ENCODE data around the gene JHY. TPM values are rescaled to one million over a fixed set of nuclear protein-coding genes. Genes with fewer than 3 reads are reported as not detected.

The JHY gene
- polyA plus RNA-seq, 2 donors = 0.77 to 0.82 TPM

- Histone ChIP-seq H3K4me1 (ENCODE audit: control insufficient read depth in 2 of 2, insufficient read depth in 2 of 2, low read length in 1 of 2) (peaks cover 5 to 10% of the 10 kb centered on the region in 2 donors), H3K27me3 (ENCODE audit: control insufficient read depth in 1 of 2, insufficient read depth in 2 of 2, low read length in 2 of 2) (peaks cover 17 to 39% of the 10 kb centered on the region in 2 donors), H3K4me3 (ENCODE audit: low read depth in 1 of 2, low read length in 2 of 2) (peak overlapping the region in 1 of 2 donors; percentile 3), H3K9me3 (ENCODE audit: control insufficient read depth in 2 of 2, insufficient read depth in 1 of 2, low read depth in 1 of 2, low read length in 1 of 2) (peaks cover 3% of the 10 kb centered on the region in 2 donors), H3K27ac (ENCODE audit: low read depth in 2 of 2, low read length in 1 of 2) (no peak overlapping the region), H3K36me3 (ENCODE audit: control insufficient read depth in 2 of 2, insufficient read depth in 2 of 2, low read length in 1 of 2) (no peaks in the 10 kb centered on the region)
- 4 to 5% methylated on average over 44 to 50 of the region's 50 CpGs for WGBS, 2 donors
Measured at GRCh38 chr11:122976734-122977469, 94.3 kb downstream of the JHY start.

GRCh38 chr11:122977470-122978298 lies 95.1 kb downstream of the JHY start:
- Histone ChIP-seq H3K9me3 (ENCODE audit: control insufficient read depth in 2 of 2, insufficient read depth in 1 of 2, low read depth in 1 of 2, low read length in 1 of 2) (peaks cover 3% of the 10 kb centered on the region in 2 donors), H3K27me3 (ENCODE audit: control insufficient read depth in 1 of 2, insufficient read depth in 2 of 2, low read length in 2 of 2) (peaks cover 22 to 39% of the 10 kb centered on the region in 2 donors), H3K27ac (ENCODE audit: low read depth in 2 of 2, low read length in 1 of 2) (no peak overlapping the region), H3K4me1 (ENCODE audit: control insufficient read depth in 2 of 2, insufficient read depth in 2 of 2, low read length in 1 of 2) (peaks cover 5 to 10% of the 10 kb centered on the region in 2 donors), H3K36me3 (ENCODE audit: control insufficient read depth in 2 of 2, insufficient read depth in 2 of 2, low read length in 1 of 2) (no peaks in the 10 kb centered on the region), H3K4me3 (ENCODE audit: low read depth in 1 of 2, low read length in 2 of 2) (peak overlapping the region in 1 of 2 donors; percentile 3)
- 7 to 8% methylated on average over 50 of the region's 50 CpGs for WGBS, 2 donors

GRCh38 chr11:122978299-122978620 lies 95.7 kb downstream of the JHY start:
- Histone ChIP-seq H3K27ac (ENCODE audit: low read depth in 2 of 2, low read length in 1 of 2) (no peak overlapping the region), H3K9me3 (ENCODE audit: control insufficient read depth in 2 of 2, insufficient read depth in 1 of 2, low read depth in 1 of 2, low read length in 1 of 2) (peaks cover 3% of the 10 kb centered on the region in 2 donors), H3K4me3 (ENCODE audit: low read depth in 1 of 2, low read length in 2 of 2) (no peak overlapping the region), H3K36me3 (ENCODE audit: control insufficient read depth in 2 of 2, insufficient read depth in 2 of 2, low read length in 1 of 2) (no peaks in the 10 kb centered on the region), H3K4me1 (ENCODE audit: control insufficient read depth in 2 of 2, insufficient read depth in 2 of 2, low read length in 1 of 2) (peaks cover 5 to 10% of the 10 kb centered on the region in 2 donors), H3K27me3 (ENCODE audit: control insufficient read depth in 1 of 2, insufficient read depth in 2 of 2, low read length in 2 of 2) (peaks cover 22 to 39% of the 10 kb centered on the region in 2 donors)
- WGBS, 2 donors = 19 to 21% methylated on average over 7 of the region's 7 CpGs

- peaks cover 8 to 14% of the 10 kb centered on the region in 2 donors for H3K4me1 ChIP-seq (ENCODE audit: control insufficient read depth in 2 of 2, insufficient read depth in 2 of 2, low read length in 1 of 2)
- peaks cover 26 to 36% of the 10 kb centered on the region in 2 donors for H3K27me3 ChIP-seq (ENCODE audit: control insufficient read depth in 1 of 2, insufficient read depth in 2 of 2, low read length in 2 of 2)
- no peak overlapping the region for H3K4me3 ChIP-seq (ENCODE audit: low read depth in 1 of 2, low read length in 2 of 2)
- H3K27ac ChIP-seq (ENCODE audit: low read depth in 2 of 2, low read length in 1 of 2) = no peak overlapping the region
- 9 to 10% methylated on average over 36 to 44 of the region's 44 CpGs for WGBS, 2 donors
- peaks cover 3% of the 10 kb centered on the region in 2 donors for H3K9me3 ChIP-seq (ENCODE audit: control insufficient read depth in 2 of 2, insufficient read depth in 1 of 2, low read depth in 1 of 2, low read length in 1 of 2)
- H3K36me3 ChIP-seq (ENCODE audit: control insufficient read depth in 2 of 2, insufficient read depth in 2 of 2, low read length in 1 of 2) = no peaks in the 10 kb centered on the region
Measured at GRCh38 chr11:122979103-122979814, 96.7 kb downstream of the JHY start.

- no peaks in the 10 kb centered on the region for H3K36me3 ChIP-seq (ENCODE audit: control insufficient read depth in 2 of 2, insufficient read depth in 2 of 2, low read length in 1 of 2)
- 4 to 6% methylated on average over 27 of the region's 27 CpGs for WGBS, 2 donors
- H3K27me3 ChIP-seq (ENCODE audit: control insufficient read depth in 1 of 2, insufficient read depth in 2 of 2, low read length in 2 of 2) = peaks cover 26 to 36% of the 10 kb centered on the region in 2 donors
- peaks cover 3% of the 10 kb centered on the region in 2 donors for H3K9me3 ChIP-seq (ENCODE audit: control insufficient read depth in 2 of 2, insufficient read depth in 1 of 2, low read depth in 1 of 2, low read length in 1 of 2)
- H3K27ac ChIP-seq (ENCODE audit: low read depth in 2 of 2, low read length in 1 of 2) = no peak overlapping the region
- no peak overlapping the region for H3K4me3 ChIP-seq (ENCODE audit: low read depth in 1 of 2, low read length in 2 of 2)
- H3K4me1 ChIP-seq (ENCODE audit: control insufficient read depth in 2 of 2, insufficient read depth in 2 of 2, low read length in 1 of 2) = peaks cover 10 to 14% of the 10 kb centered on the region in 2 donors
Measured at GRCh38 chr11:122979815-122980595, 97.4 kb downstream of the JHY start.

- H3K27me3 ChIP-seq (ENCODE audit: control insufficient read depth in 1 of 2, insufficient read depth in 2 of 2, low read length in 2 of 2) = peaks cover 22 to 33% of the 10 kb centered on the region in 2 donors
- peaks cover 10 to 14% of the 10 kb centered on the region in 2 donors for H3K4me1 ChIP-seq (ENCODE audit: control insufficient read depth in 2 of 2, insufficient read depth in 2 of 2, low read length in 1 of 2)
- H3K27ac ChIP-seq (ENCODE audit: low read depth in 2 of 2, low read length in 1 of 2) = no peak within 1 kb of the TSS
- H3K4me3 ChIP-seq (ENCODE audit: low read depth in 1 of 2, low read length in 2 of 2) = no peak within 1 kb of the TSS
- WGBS, 2 donors = 6 to 7% methylated on average over 35 of the region's 35 CpGs
- H3K9me3 ChIP-seq (ENCODE audit: control insufficient read depth in 2 of 2, insufficient read depth in 1 of 2, low read depth in 1 of 2, low read length in 1 of 2) = peaks cover 3% of the 10 kb centered on the region in 2 donors
- no peaks in the 10 kb centered on the region for H3K36me3 ChIP-seq (ENCODE audit: control insufficient read depth in 2 of 2, insufficient read depth in 2 of 2, low read length in 1 of 2)
Measured at GRCh38 chr11:122981388-122982264, 99.1 kb downstream of the JHY start, which contains the start of gene BSX. Gene BSX, minus strand, starts transcription at chr11:122981834. Its CDS starts 163 bp downstream, at chr11:122981671.

GRCh38 chr11:122983438-122984185 lies 101.1 kb downstream of the JHY start:
- Histone ChIP-seq H3K4me1 (ENCODE audit: control insufficient read depth in 2 of 2, insufficient read depth in 2 of 2, low read length in 1 of 2) (peaks cover 8% of the 10 kb centered on the region in 2 donors), H3K9me3 (ENCODE audit: control insufficient read depth in 2 of 2, insufficient read depth in 1 of 2, low read depth in 1 of 2, low read length in 1 of 2) (peaks cover 3% of the 10 kb centered on the region in 2 donors), H3K4me3 (ENCODE audit: low read depth in 1 of 2, low read length in 2 of 2) (peak overlapping the region; percentile 41 to 61), H3K27me3 (ENCODE audit: control insufficient read depth in 1 of 2, insufficient read depth in 2 of 2, low read length in 2 of 2) (peaks cover 21 to 22% of the 10 kb centered on the region in 2 donors), H3K27ac (ENCODE audit: low read depth in 2 of 2, low read length in 1 of 2) (no peak overlapping the region), H3K36me3 (ENCODE audit: control insufficient read depth in 2 of 2, insufficient read depth in 2 of 2, low read length in 1 of 2) (no peaks in the 10 kb centered on the region)
- 14 to 16% methylated on average over 26 of the region's 26 CpGs for WGBS, 2 donors
